DOHH2 (cell line): ENCODE measurements around the gene BEND3.

ENCODE experiments used
- H3F3A ChIP-seq: fragments of 200-600 bp; sonication (generic), shearing (Covaris generic); 2 replicates; pipeline ENCODE4 v1.6.0; 2016; ENCODE audit warnings: antibody characterized with exemption, mild to moderate bottlenecking; ENCODE audit not compliant: control insufficient read depth, insufficient read depth
- H3K27ac ChIP-seq: fragments of 200-600 bp; sonication (generic); 2 replicates; pipeline ENCODE4 v1.5.1; 2014; ENCODE audit warnings: low read depth, mild to moderate bottlenecking, low read length, moderate library complexity
- H3K27me3 ChIP-seq: fragments of 200-600 bp; sonication (generic); 2 replicates; pipeline ENCODE4 v1.6.1; 2014; ENCODE audit warnings: mild to moderate bottlenecking, low read length, mixed read lengths; ENCODE audit not compliant: control insufficient read depth
- H3K36me3 ChIP-seq: fragments of 200-600 bp; sonication (generic); 2 replicates; pipeline ENCODE4 v1.6.1; 2014; ENCODE audit warnings: mild to moderate bottlenecking, low read length, moderate library complexity, mixed read lengths; ENCODE audit not compliant: control insufficient read depth
- H3K4me1 ChIP-seq: fragments of 200-600 bp; sonication (generic); 2 replicates; pipeline ENCODE4 v1.6.1; 2014; ENCODE audit warnings: mild to moderate bottlenecking, low read length, mixed read lengths; ENCODE audit not compliant: control insufficient read depth
- H3K4me2 ChIP-seq: fragments of 200-600 bp; sonication (generic); 2 replicates; pipeline ENCODE4 v1.6.0; 2014; ENCODE audit warnings: mild to moderate bottlenecking, low read length, moderate library complexity
- H3K4me3 ChIP-seq: fragments of 200-600 bp; sonication (generic); 2 replicates; pipeline ENCODE4 v1.5.1; 2014; ENCODE audit warnings: mild to moderate bottlenecking, low read length, mixed read lengths
- H3K79me2 ChIP-seq: fragments of 200-600 bp; sonication (generic); 2 replicates; pipeline ENCODE4 v1.6.1; 2014; ENCODE audit warnings: mild to moderate bottlenecking, low read length, mixed read lengths; ENCODE audit not compliant: control insufficient read depth
- H3K9me2 ChIP-seq: fragments of 200-600 bp; sonication (generic); replicated peaks from 2 replicates; pipeline ENCODE4 v1.6.1; 2014; ENCODE audit warnings: mild to moderate bottlenecking, low read length, mixed read lengths; ENCODE audit not compliant: control insufficient read depth
- H3K9me3 ChIP-seq: fragments of 200-600 bp; sonication (generic); 2 replicates; pipeline ENCODE4 v1.6.1; 2014; ENCODE audit warnings: antibody characterized with exemption, low read length, mixed read lengths; ENCODE audit not compliant: control insufficient read depth, insufficient read depth
- H4K20me1 ChIP-seq: fragments of 200-600 bp; sonication (generic); 2 replicates; pipeline ENCODE4 v1.6.0; 2014; ENCODE audit warnings: low read depth, mild to moderate bottlenecking, antibody characterized with exemption, low read length, moderate library complexity; ENCODE audit not compliant: control insufficient read depth, insufficient read depth
- CTCF ChIP-seq: fragments of 200-600 bp; sonication (generic); IDR thresholded peaks from one replicate; pipeline ENCODE4 v1.5.1; 2014; ENCODE audit warnings: antibody characterized with exemption, mild to moderate bottlenecking, low read depth, low read length; ENCODE audit not compliant: poor library complexity, severe bottlenecking
- EZH2phosphoT487 ChIP-seq: fragments of 200-600 bp; sonication (generic); IDR thresholded peaks from 2 replicates; pipeline ENCODE4 v1.6.1; 2017; ENCODE audit warnings: borderline replicate concordance, mild to moderate bottlenecking, antibody characterized with exemption, low read length, moderate library complexity, mixed read lengths

The BEND3 gene

GRCh38 chr6:107128175-107128574, 12.9 kb upstream of the BEND3 start:
- Histone ChIP-seq H3K36me3 (no peaks in the 10 kb centered on the region), H3K4me1 (peaks cover 45% of the 10 kb centered on the region), H3K9me3 (no peaks in the 10 kb centered on the region), H3K4me2 (no peak overlapping the region), H3K27ac (no peak overlapping the region), H3K79me2 (no peaks in the 10 kb centered on the region), H3K4me3 (no peak overlapping the region), H3K9me2 (no peaks in the 10 kb centered on the region), H3F3A (peaks cover 13% of the 10 kb centered on the region; the same call in 1 of the 2 replicates), H4K20me1 (no peaks in the 10 kb centered on the region), H3K27me3 (no peaks in the 10 kb centered on the region)
- TF ChIP-seq EZH2phosphoT487 = no peak
- no peak for TF ChIP-seq CTCF

- Histone ChIP-seq H3K4me2 (no peak overlapping the region), H3F3A (peaks cover 16% of the 10 kb centered on the region), H3K27ac (no peak overlapping the region), H3K79me2 (no peaks in the 10 kb centered on the region), H3K4me3 (no peak overlapping the region), H3K36me3 (no peaks in the 10 kb centered on the region), H4K20me1 (no peaks in the 10 kb centered on the region), H3K9me2 (no peaks in the 10 kb centered on the region), H3K4me1 (peaks cover 64% of the 10 kb centered on the region), H3K9me3 (no peaks in the 10 kb centered on the region), H3K27me3 (no peaks in the 10 kb centered on the region)
- no peak for TF ChIP-seq EZH2phosphoT487
- no peak for TF ChIP-seq CTCF
These were observed 10.5 kb upstream of the BEND3 start for GRCh38 chr6:107125771-107126170.

GRCh38 chr6:107124934-107125348, 9.6 kb upstream of the BEND3 start:
- Histone ChIP-seq H3K4me1 (peaks cover 63% of the 10 kb centered on the region), H3K36me3 (no peaks in the 10 kb centered on the region), H3K27me3 (no peaks in the 10 kb centered on the region), H3K27ac (peak overlapping the region; percentile 58), H4K20me1 (no peaks in the 10 kb centered on the region), H3K4me3 (peak overlapping the region; percentile 17), H3K4me2 (peak overlapping the region; percentile 57), H3K9me2 (no peaks in the 10 kb centered on the region), H3K79me2 (no peaks in the 10 kb centered on the region), H3K9me3 (no peaks in the 10 kb centered on the region), H3F3A (peaks cover 16% of the 10 kb centered on the region)
- no peak for TF ChIP-seq EZH2phosphoT487
- TF ChIP-seq CTCF = no peak

- Histone ChIP-seq H3K27ac (no peak overlapping the region; the same call in 1 of the 2 replicates), H3K4me3 (no peak overlapping the region; the same call in 1 of the 2 replicates), H3K9me3 (no peaks in the 10 kb centered on the region), H3K9me2 (no peaks in the 10 kb centered on the region), H3K36me3 (no peaks in the 10 kb centered on the region), H3K4me2 (peak overlapping the region; percentile 43), H3K79me2 (no peaks in the 10 kb centered on the region), H3F3A (peaks cover 19% of the 10 kb centered on the region), H3K27me3 (no peaks in the 10 kb centered on the region), H4K20me1 (no peaks in the 10 kb centered on the region), H3K4me1 (peaks cover 66% of the 10 kb centered on the region)
- TF ChIP-seq EZH2phosphoT487 (no peak), CTCF (no peak)
These were observed 8.2 kb upstream of the BEND3 start for GRCh38 chr6:107123501-107123900.
